ENCODE results near the gene TNS3. TPM values are rescaled to one million over a fixed set of nuclear protein-coding genes. Genes with fewer than 3 reads are reported as not detected.

Gene TNS3
- total RNA-seq, 1 experiment from 2014 or later, result 533 TPM

DNA sequence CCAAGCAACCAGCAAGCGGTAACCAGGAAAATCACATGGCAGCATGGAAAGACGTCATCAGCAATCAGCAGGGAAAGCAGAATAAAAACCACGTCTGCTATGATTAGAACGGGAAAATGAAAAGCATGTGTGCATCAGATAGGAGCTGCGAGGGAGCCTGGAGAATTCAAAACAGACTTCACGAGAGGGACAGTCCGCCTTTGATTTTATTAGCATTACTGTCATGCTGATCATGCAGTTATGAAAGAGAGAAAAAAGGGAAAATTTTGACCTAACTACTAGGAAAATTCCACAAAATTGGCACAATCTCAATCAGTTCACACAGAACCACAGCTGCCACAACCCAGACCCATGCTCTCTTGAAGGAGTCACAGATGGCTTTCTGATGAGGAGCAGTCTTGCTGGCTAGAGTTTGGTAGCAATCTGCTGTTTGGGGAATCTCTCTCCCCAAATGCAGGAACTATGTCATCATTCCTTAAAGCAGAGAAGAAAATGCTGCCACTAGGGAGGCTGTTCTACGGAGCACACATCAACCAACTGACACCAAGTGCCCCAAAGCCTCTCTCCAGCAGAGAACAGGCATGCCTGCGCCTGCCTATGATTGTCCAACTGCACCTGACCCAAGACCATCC is 295.9 kb downstream of the TNS3 start:
- ATAC-seq, result no peak
- no peak for TF ChIP-seq POLR2AphosphoS5 (IDR thresholded peaks at IDR 0.05; ENCODE audit: low read depth, low read length)
- no peak for TF ChIP-seq TCF7L2 (IDR thresholded peaks at IDR 0.05; ENCODE audit: low read depth, low read length)
- TF ChIP-seq, protein P1, sequence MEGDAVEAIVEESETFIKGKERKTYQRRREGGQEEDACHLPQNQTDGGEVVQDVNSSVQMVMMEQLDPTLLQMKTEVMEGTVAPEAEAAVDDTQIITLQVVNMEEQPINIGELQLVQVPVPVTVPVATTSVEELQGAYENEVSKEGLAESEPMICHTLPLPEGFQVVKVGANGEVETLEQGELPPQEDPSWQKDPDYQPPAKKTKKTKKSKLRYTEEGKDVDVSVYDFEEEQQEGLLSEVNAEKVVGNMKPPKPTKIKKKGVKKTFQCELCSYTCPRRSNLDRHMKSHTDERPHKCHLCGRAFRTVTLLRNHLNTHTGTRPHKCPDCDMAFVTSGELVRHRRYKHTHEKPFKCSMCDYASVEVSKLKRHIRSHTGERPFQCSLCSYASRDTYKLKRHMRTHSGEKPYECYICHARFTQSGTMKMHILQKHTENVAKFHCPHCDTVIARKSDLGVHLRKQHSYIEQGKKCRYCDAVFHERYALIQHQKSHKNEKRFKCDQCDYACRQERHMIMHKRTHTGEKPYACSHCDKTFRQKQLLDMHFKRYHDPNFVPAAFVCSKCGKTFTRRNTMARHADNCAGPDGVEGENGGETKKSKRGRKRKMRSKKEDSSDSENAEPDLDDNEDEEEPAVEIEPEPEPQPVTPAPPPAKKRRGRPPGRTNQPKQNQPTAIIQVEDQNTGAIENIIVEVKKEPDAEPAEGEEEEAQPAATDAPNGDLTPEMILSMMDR (IDR thresholded peaks at IDR 0.05), result no peak
- TF ChIP-seq, protein P2, sequence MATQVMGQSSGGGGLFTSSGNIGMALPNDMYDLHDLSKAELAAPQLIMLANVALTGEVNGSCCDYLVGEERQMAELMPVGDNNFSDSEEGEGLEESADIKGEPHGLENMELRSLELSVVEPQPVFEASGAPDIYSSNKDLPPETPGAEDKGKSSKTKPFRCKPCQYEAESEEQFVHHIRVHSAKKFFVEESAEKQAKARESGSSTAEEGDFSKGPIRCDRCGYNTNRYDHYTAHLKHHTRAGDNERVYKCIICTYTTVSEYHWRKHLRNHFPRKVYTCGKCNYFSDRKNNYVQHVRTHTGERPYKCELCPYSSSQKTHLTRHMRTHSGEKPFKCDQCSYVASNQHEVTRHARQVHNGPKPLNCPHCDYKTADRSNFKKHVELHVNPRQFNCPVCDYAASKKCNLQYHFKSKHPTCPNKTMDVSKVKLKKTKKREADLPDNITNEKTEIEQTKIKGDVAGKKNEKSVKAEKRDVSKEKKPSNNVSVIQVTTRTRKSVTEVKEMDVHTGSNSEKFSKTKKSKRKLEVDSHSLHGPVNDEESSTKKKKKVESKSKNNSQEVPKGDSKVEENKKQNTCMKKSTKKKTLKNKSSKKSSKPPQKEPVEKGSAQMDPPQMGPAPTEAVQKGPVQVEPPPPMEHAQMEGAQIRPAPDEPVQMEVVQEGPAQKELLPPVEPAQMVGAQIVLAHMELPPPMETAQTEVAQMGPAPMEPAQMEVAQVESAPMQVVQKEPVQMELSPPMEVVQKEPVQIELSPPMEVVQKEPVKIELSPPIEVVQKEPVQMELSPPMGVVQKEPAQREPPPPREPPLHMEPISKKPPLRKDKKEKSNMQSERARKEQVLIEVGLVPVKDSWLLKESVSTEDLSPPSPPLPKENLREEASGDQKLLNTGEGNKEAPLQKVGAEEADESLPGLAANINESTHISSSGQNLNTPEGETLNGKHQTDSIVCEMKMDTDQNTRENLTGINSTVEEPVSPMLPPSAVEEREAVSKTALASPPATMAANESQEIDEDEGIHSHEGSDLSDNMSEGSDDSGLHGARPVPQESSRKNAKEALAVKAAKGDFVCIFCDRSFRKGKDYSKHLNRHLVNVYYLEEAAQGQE (IDR thresholded peaks at IDR 0.05; ENCODE audit: insufficient read depth in 1 of 2, low read depth in 2 of 2, low read length in 1 of 2), result no peak
- TF ChIP-seq SIN3A (IDR thresholded peaks at IDR 0.05; ENCODE audit: borderline replicate concordance, insufficient read depth, low read depth, low read length), result no peak

GRCh38 chr7:47284691-47285635 is 296.9 kb downstream of the TNS3 start:
- DNase-seq (ENCODE audit: low read depth, low spot score) (no peak), ATAC-seq (no peak)
- no peaks in the 10 kb centered on the region for H3K4me1 ChIP-seq (ENCODE audit: control insufficient read depth, insufficient read depth, low read length)
- no TSS peak for BruUV-seq (replicated peaks)
- in situ Hi-C loops (cut with HindIII; ENCODE audit: low pct_unique_long_range_greater_than_20kb, low sequenced_read_pairs) (no loop called here), intact Hi-C loops (cut with micrococcal nuclease; ENCODE audit: unreplicated experiment) (no loop called here)
- TF ChIP-seq, protein P2 (IDR thresholded peaks at IDR 0.05; ENCODE audit: insufficient read depth in 1 of 2, low read depth in 2 of 2, low read length in 1 of 2), result no peak
- no peak for TF ChIP-seq POLR2AphosphoS5 (IDR thresholded peaks at IDR 0.05; ENCODE audit: low read depth, low read length)
- no peak for TF ChIP-seq SIN3A (IDR thresholded peaks at IDR 0.05; ENCODE audit: borderline replicate concordance, insufficient read depth, low read depth, low read length)
- TF ChIP-seq, protein P1 (IDR thresholded peaks at IDR 0.05), result no peak
- no peak for TF ChIP-seq TCF7L2 (IDR thresholded peaks at IDR 0.05; ENCODE audit: low read depth, low read length)
- peaks cover 76% of the 10 kb centered on the region for H3K36me3 ChIP-seq (ENCODE audit: control insufficient read depth, insufficient read depth, low read length)
- H3K4me3 ChIP-seq (ENCODE audit: low read depth in 2 of 2, low read length in 2 of 2), result no peak overlapping the region
- H3K9me3 ChIP-seq (ENCODE audit: control insufficient read depth, insufficient read depth, low read depth, low read length), result no peaks in the 10 kb centered on the region
- no peaks in the 10 kb centered on the region for H3K27me3 ChIP-seq (ENCODE audit: control insufficient read depth, insufficient read depth, low read length)
- POLR2A ChIA-PET, result no interaction called here
- no peak overlapping the region for H3K27ac ChIP-seq (ENCODE audit: low read length)
- CTCF ChIA-PET, result no interaction called here

More for the DNA sequence above, 295.9 kb downstream of the TNS3 start:
- Histone ChIP-seq H3K9me3 (ENCODE audit: control insufficient read depth, insufficient read depth, low read depth, low read length) (no peaks in the 10 kb centered on the region), H3K4me3 (ENCODE audit: low read depth in 2 of 2, low read length in 2 of 2) (no peak overlapping the region), H3K27ac (ENCODE audit: low read length) (no peak overlapping the region), H3K27me3 (ENCODE audit: control insufficient read depth, insufficient read depth, low read length) (no peaks in the 10 kb centered on the region), H3K4me1 (ENCODE audit: control insufficient read depth, insufficient read depth, low read length) (peaks cover 4% of the 10 kb centered on the region; the same call in 1 of the 2 replicates), H3K36me3 (ENCODE audit: control insufficient read depth, insufficient read depth, low read length) (peaks cover 81% of the 10 kb centered on the region)
- intact Hi-C loops (cut with micrococcal nuclease; ENCODE audit: unreplicated experiment), result no loop called here
- DNase-seq (ENCODE audit: low read depth, low spot score), result no peak
- POLR2A ChIA-PET, result no interaction called here
- in situ Hi-C loops (cut with HindIII; ENCODE audit: low pct_unique_long_range_greater_than_20kb, low sequenced_read_pairs), result no loop called here
- BruUV-seq (replicated peaks), result no TSS peak
- CTCF ChIA-PET, result no interaction called here
